HepG2 (cell line): Measurements from ENCODE around the gene RAC3. TPM values are rescaled to one million over a fixed set of nuclear protein-coding genes. Genes with fewer than 3 reads are reported as not detected.

Experiments
- CCDC6 ChIP-seq: sonication (generic); formaldehyde crosslinking; IDR thresholded peaks from 2 replicates; pipeline ENCODE4 v1.8.1; 2022; ENCODE audit warnings: mild to moderate bottlenecking, missing genetic modification reagents, moderate library complexity
- CHD2 ChIP-seq: IDR thresholded peaks from 2 replicates; pipeline ENCODE4 v1.6.1; 2011; ENCODE audit warnings: low read depth, low read length, improper control_type of control experiment
- HIVEP1 ChIP-seq: sonication (generic); formaldehyde crosslinking; IDR thresholded peaks from 2 replicates; pipeline ENCODE4 v1.4.0; 2020; ENCODE audit warnings: mild to moderate bottlenecking, missing genetic modification reagents
- KLF15 ChIP-seq: sonication (generic); formaldehyde crosslinking; IDR thresholded peaks from 2 replicates; pipeline ENCODE4 v1.8.1; 2023; ENCODE audit warnings: borderline replicate concordance, mild to moderate bottlenecking, inconsistent platforms, missing genetic modification reagents, mixed read lengths
- NR2C2 ChIP-seq: sonication (generic); formaldehyde crosslinking; IDR thresholded peaks from 2 replicates; pipeline ENCODE4 v1.4.0; 2020; ENCODE audit warnings: missing genetic modification reagents, mild to moderate bottlenecking, moderate library complexity, borderline replicate concordance
- RNF2 ChIP-seq: fragments of 450-650 bp; conservative IDR thresholded peaks from 2 replicates; pipeline ENCODE4 v1.6.1; 2016; ENCODE audit warnings: low read depth
- SMAD9 ChIP-seq: sonication (generic); formaldehyde crosslinking; IDR thresholded peaks from 2 replicates; pipeline ENCODE4 v1.5.1; 2020; ENCODE audit warnings: mild to moderate bottlenecking, missing genetic modification reagents
- SMARCE1 ChIP-seq: fragments of 450-650 bp; IDR thresholded peaks from 2 replicates; pipeline ENCODE4 v1.6.1; 2017; ENCODE audit warnings: borderline replicate concordance
- SP1 ChIP-seq, 2 experiments: fragments of 450-650 bp in 1 of 2; sonication (generic) in 1 of 2; formaldehyde crosslinking in 1 of 2; IDR thresholded peaks; 2 replicates each; pipeline versions ENCODE4 v1.4.0 to v1.6.1; 2016 to 2020; ENCODE audit warnings: missing genetic modification reagents in 1 of 2
- ZEB1 ChIP-seq: IDR thresholded peaks from 2 replicates; pipeline ENCODE4 v1.6.1; 2012; ENCODE audit warnings: mild to moderate bottlenecking, low read depth, inconsistent platforms; ENCODE audit not compliant: insufficient replicate concordance
- ZFP62 ChIP-seq: sonication (generic); formaldehyde crosslinking; IDR thresholded peaks from 2 replicates; pipeline ENCODE4 v1.4.0; 2020; ENCODE audit warnings: missing genetic modification reagents
- ZNF101 ChIP-seq: sonication (generic); formaldehyde crosslinking; IDR thresholded peaks from 2 replicates; pipeline ENCODE4 v1.4.0; 2020; ENCODE audit warnings: mild to moderate bottlenecking, low read depth, missing genetic modification reagents, borderline replicate concordance
- ZNF253 ChIP-seq: sonication (generic); formaldehyde crosslinking; IDR thresholded peaks from 2 replicates; pipeline ENCODE4 v1.8.0; 2022; ENCODE audit warnings: mild to moderate bottlenecking, missing genetic modification reagents, borderline replicate concordance
- ZNF644 ChIP-seq: IDR thresholded peaks from 2 replicates; pipeline ENCODE4 v1.6.1; 2016; ENCODE audit warnings: low read depth
- polyA plus RNA-seq, 8 experiments: library from polyadenylated mRNA; depleted of rRNA in 3 of 8; stranded (reverse) in 7 of 8; unstranded in 1 of 8; fragments of >200 nt; fragmentation: Illumina TruSeq in 4 of 8; extraction: Trizol in 4 of 8; gene quantifications; 2 replicates each; pipeline versions ENCODE4 v1.2.1 to v1.2.3, GENCODE V29; 2011 to 2016; ENCODE audit warnings: low read depth in 4 of 8, missing spikeins in 1 of 8, mixed read lengths in 1 of 8; ENCODE audit not compliant: insufficient read depth in 1 of 8
- total RNA-seq, 5 experiments: library from RNA; depleted of rRNA; stranded (reverse); fragments of >200 nt; fragmentation: Illumina TruSeq; extraction: Trizol; gene quantifications; 2 replicates each; pipeline ENCODE4 v1.2.3, GENCODE V29; 2016; ENCODE audit warnings: low read depth in 1 of 5
- TF ChIP-seq, protein P1 (sequence below): sonication (generic); formaldehyde crosslinking; IDR thresholded peaks from 2 replicates; pipeline ENCODE4 v1.4.0; 2020; ENCODE audit warnings: missing genetic modification reagents
- TF ChIP-seq, protein P2 (sequence below): sonication (generic); formaldehyde crosslinking; IDR thresholded peaks from 2 replicates; pipeline ENCODE4 v1.4.0; 2020; ENCODE audit warnings: missing genetic modification reagents
- TF ChIP-seq, protein P3 (sequence below): sonication (generic); formaldehyde crosslinking; IDR thresholded peaks from 2 replicates; pipeline ENCODE4 v1.8.0; 2022; ENCODE audit warnings: missing genetic modification reagents, low read depth, mild to moderate bottlenecking, borderline replicate concordance
- TF ChIP-seq, protein P4 (sequence below): sonication (generic); formaldehyde crosslinking; IDR thresholded peaks from 2 replicates; pipeline ENCODE4 v1.4.0; 2020; ENCODE audit warnings: missing genetic modification reagents, borderline replicate concordance
- TF ChIP-seq, protein P5 (sequence below): sonication (generic); formaldehyde crosslinking; conservative IDR thresholded peaks from 2 replicates; pipeline ENCODE4 v1.8.0; 2022; ENCODE audit warnings: mild to moderate bottlenecking, moderate library complexity, missing genetic modification reagents

Gene RAC3
- total and polyA plus RNA-seq, 2 of the 13 experiments (the other 11 are each of a cell fraction or from before 2014, with no cell fraction given) = 10.5 to 21.3 TPM

DNA sequence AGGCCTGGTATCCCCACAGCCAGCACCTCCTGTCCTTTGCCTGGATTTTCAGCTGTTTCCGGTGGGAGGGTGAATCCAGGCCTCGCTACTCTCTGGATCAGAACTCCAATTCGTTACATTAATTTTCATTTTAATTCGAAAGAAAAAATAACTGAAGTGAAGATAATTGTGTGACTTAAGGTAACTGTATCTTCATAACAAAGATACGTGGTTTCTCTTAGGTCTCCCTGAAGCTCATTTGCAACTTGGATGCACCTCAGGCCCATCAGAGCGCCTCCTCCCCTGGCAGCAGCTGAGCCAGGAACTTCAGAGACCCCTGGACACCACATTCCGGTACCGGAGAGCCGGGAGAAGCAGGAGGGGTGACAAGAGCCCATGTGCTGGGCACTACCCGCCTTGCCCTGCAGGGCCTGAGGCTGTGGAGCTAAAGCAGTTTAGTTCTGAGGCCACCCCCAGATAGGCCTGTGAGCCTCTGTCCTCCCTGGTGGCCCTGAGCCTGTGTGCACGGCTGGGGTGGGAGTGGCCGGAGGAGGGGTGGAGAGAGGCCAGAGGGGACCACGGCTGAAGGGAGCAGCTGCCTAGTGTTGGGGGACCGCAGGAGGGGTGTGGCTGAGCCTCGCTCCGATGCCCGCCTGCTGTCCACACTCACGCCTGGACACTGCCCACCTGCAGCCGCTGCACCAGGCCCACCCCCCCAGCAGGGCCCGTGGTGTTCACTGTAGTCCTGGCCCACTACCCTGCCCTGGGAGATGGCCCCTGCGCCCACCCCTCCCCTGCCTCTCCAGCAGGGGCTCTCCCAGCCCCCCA is 45.5 kb downstream of the RAC3 start (continued):
- TF ChIP-seq, protein P1, sequence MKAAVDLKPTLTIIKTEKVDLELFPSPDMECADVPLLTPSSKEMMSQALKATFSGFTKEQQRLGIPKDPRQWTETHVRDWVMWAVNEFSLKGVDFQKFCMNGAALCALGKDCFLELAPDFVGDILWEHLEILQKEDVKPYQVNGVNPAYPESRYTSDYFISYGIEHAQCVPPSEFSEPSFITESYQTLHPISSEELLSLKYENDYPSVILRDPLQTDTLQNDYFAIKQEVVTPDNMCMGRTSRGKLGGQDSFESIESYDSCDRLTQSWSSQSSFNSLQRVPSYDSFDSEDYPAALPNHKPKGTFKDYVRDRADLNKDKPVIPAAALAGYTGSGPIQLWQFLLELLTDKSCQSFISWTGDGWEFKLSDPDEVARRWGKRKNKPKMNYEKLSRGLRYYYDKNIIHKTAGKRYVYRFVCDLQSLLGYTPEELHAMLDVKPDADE (CRISPR knock-in tag) = no peak
- TF ChIP-seq CCDC6 (no peak), SMARCE1 (no peak), ZEB1 (peak; percentile 22), ZFP62 (CRISPR knock-in tag) (no peak), ZNF644 (no peak), ZNF101 (peak; percentile 13; the same call in 1 of the 2 replicates), SMAD9 (no peak), SP1 (IDR thresholded peaks at IDR 0.05) (no peak), SP1 (CRISPR knock-in tag; IDR thresholded peaks at IDR 0.05) (peak; percentile 28; the same call in 1 of the 2 replicates), ZNF253 (CRISPR knock-in tag) (no peak; the same call in 1 of the 2 replicates), HIVEP1 (CRISPR knock-in tag) (no peak), KLF15 (CRISPR knock-in tag) (no peak), CHD2 (no peak), NR2C2 (CRISPR knock-in tag) (no peak; the same call in 1 of the 2 replicates), RNF2 (no peak)
- TF ChIP-seq, protein P2, sequence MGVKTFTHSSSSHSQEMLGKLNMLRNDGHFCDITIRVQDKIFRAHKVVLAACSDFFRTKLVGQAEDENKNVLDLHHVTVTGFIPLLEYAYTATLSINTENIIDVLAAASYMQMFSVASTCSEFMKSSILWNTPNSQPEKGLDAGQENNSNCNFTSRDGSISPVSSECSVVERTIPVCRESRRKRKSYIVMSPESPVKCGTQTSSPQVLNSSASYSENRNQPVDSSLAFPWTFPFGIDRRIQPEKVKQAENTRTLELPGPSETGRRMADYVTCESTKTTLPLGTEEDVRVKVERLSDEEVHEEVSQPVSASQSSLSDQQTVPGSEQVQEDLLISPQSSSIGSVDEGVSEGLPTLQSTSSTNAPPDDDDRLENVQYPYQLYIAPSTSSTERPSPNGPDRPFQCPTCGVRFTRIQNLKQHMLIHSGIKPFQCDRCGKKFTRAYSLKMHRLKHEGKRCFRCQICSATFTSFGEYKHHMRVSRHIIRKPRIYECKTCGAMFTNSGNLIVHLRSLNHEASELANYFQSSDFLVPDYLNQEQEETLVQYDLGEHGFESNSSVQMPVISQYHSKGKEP (CRISPR knock-in tag) = no peak
- TF ChIP-seq, protein P3, sequence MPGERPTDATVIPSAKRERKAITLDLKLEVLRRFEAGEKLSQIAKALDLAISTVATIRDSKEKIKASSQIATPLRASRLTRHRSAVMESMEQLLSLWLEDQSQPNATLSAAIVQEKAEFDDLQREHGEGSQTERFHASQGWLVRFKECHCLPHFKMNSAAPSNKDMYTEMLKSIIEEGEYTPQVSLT (CRISPR knock-in tag) = no peak
- TF ChIP-seq, protein P4, sequence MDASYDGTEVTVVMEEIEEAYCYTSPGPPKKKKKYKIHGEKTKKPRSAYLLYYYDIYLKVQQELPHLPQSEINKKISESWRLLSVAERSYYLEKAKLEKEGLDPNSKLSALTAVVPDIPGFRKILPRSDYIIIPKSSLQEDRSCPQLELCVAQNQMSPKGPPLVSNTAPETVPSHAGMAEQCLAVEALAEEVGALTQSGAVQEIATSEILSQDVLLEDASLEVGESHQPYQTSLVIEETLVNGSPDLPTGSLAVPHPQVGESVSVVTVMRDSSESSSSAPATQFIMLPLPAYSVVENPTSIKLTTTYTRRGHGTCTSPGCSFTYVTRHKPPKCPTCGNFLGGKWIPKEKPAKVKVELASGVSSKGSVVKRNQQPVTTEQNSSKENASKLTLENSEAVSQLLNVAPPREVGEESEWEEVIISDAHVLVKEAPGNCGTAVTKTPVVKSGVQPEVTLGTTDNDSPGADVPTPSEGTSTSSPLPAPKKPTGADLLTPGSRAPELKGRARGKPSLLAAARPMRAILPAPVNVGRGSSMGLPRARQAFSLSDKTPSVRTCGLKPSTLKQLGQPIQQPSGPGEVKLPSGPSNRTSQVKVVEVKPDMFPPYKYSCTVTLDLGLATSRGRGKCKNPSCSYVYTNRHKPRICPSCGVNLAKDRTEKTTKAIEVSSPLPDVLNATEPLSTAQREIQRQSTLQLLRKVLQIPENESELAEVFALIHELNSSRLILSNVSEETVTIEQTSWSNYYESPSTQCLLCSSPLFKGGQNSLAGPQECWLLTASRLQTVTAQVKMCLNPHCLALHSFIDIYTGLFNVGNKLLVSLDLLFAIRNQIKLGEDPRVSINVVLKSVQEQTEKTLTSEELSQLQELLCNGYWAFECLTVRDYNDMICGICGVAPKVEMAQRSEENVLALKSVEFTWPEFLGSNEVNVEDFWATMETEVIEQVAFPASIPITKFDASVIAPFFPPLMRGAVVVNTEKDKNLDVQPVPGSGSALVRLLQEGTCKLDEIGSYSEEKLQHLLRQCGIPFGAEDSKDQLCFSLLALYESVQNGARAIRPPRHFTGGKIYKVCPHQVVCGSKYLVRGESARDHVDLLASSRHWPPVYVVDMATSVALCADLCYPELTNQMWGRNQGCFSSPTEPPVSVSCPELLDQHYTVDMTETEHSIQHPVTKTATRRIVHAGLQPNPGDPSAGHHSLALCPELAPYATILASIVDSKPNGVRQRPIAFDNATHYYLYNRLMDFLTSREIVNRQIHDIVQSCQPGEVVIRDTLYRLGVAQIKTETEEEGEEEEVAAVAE = no peak
- TF ChIP-seq, protein P5, sequence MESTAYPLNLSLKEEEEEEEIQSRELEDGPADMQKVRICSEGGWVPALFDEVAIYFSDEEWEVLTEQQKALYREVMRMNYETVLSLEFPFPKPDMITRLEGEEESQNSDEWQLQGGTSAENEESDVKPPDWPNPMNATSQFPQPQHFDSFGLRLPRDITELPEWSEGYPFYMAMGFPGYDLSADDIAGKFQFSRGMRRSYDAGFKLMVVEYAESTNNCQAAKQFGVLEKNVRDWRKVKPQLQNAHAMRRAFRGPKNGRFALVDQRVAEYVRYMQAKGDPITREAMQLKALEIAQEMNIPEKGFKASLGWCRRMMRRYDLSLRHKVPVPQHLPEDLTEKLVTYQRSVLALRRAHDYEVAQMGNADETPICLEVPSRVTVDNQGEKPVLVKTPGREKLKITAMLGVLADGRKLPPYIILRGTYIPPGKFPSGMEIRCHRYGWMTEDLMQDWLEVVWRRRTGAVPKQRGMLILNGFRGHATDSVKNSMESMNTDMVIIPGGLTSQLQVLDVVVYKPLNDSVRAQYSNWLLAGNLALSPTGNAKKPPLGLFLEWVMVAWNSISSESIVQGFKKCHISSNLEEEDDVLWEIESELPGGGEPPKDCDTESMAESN = 0 out of 2 replicates have a peak, but pooled peaks have one; percentile 34
